ENCODE results near the gene RFX8. TPM values are rescaled to one million over a fixed set of nuclear protein-coding genes. Genes with fewer than 3 reads are reported as not detected.

RFX8 gene
- total RNA-seq, 4 donors from 2014 or later: 0.94 to 2.9 (median 1.5) TPM

GRCh38 chr2:101400048-101400447 is 74.9 kb downstream of the RFX8 start:
- TF ChIP-seq CTCF (IDR thresholded peaks at IDR 0.05; ENCODE audit: low read depth): no peak

DNA sequence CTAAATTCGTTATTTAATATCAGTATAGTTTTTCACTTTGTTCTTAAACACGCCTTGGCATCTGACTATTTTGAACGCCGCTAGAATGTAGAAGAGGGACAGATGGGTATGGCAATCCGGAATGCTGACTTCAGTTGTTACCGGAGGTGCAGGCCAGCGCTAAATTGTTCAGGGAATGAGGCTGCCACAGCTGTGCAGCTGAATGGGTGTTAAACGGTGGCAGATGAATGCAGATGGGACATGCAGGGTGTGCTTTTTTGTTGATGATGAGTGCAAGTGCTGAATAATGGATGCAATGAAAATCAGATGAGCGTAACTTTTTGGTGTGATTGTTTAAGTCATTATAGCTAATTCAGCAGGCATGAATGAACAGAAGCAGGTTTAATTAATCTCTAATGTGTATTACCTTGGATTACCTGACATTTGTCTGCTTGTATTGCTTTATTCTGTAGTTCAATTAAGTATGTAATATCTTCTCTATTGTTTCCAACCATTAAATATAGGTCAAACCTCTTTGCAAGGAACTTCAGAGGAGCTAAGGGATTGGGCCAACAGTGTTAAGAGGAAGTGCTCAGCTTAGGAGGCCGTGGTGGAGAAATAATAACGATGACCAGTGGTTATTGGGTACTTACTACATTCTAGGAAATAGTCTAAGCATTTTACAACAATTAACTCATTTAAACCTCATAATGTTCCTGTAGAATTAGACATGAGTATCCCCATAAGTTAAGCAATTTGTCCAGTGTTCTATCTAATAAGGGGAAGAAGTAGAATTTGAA is 75.7 kb downstream of the RFX8 start:
- no peak for TF ChIP-seq CTCF (IDR thresholded peaks at IDR 0.05; ENCODE audit: low read depth)

GRCh38 chr2:101398116-101398821 is 76.6 kb downstream of the RFX8 start:
- no peak for TF ChIP-seq CTCF (IDR thresholded peaks at IDR 0.05; ENCODE audit: low read depth)

DNA sequence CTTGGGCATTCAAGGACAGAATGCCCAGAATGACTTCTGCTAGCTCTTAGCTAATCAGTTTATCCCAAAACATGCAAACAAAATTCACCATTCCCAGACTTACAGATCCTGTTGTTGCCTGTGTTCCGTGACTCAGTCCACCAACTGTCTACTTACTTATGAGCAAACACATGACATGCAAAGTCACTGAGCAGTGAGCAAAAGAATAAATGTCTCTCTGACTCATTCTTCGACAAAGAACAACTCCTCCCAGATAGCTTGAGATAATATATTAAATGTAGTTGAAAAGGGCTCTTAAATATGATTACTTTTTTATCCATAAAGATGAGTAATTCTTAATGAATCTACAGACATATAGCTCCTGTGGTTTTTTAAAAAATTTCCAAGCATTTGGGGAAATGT is 78.6 kb downstream of the RFX8 start:
- no peak for TF ChIP-seq CTCF (IDR thresholded peaks at IDR 0.05; ENCODE audit: low read depth)

- no peak for TF ChIP-seq CTCF (IDR thresholded peaks at IDR 0.05; ENCODE audit: low read depth)
Observed at GRCh38 chr2:101395545-101396315, 79.2 kb downstream of the RFX8 start.

DNA sequence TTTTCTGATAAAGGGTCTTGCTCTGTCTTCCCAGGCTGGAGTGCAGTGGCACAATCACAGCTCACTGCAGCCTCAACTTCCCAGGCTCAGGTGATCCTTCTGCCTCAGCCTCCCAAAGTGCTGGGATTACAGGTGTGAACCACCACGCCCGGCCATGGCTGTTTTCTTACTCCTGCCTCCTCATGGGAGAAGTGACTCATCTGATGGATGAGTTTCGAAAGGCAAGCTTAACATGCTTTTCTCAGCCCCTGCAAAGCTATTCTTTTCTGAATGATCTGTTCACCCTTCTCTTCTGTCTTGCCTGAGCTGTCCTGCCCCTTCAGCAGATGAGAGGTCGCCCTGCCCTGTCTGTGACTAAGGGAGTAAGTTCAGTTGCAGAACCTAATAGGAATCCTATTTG is 86.7 kb downstream of the RFX8 start:
- TF ChIP-seq CTCF (IDR thresholded peaks at IDR 0.05; ENCODE audit: low read depth): no peak

Data from subcutaneous adipose tissue (tissue), 4 donors.